ENCODE data around the gene ITGA6.

DNA sequence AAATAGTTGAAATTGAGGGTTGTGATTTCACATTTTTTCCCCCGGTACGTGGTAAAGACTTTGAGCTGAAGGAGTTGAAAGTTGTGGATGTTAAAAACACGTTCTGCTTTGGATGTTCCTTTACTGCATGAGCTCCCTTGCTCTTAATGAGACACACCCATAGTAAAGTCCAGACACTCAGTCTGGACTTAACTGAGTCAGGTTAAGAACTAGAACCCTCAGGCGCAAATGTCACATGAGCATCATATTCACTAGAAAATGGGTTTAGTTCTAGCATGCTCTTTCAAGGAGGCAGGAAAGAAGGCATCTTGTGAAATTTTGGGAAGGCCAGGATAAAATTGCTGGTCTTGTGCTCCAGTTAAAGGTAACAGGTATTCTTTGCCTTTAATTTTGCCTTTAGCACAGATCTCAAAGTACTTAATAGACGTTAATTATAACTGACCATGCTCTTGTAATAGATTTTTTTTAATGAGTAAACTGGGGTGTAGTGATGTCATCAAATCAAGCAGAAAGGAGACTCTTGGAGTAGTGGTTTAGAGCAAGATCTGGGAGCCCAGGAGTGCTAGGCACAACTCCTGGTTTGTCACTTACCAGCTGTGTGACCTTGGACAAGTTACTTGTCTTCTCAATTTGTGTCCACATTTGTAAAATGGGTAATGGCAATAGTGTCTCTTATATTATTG lies 20.6 kb downstream of the ITGA6 start:
- TF ChIP-seq, protein P1, sequence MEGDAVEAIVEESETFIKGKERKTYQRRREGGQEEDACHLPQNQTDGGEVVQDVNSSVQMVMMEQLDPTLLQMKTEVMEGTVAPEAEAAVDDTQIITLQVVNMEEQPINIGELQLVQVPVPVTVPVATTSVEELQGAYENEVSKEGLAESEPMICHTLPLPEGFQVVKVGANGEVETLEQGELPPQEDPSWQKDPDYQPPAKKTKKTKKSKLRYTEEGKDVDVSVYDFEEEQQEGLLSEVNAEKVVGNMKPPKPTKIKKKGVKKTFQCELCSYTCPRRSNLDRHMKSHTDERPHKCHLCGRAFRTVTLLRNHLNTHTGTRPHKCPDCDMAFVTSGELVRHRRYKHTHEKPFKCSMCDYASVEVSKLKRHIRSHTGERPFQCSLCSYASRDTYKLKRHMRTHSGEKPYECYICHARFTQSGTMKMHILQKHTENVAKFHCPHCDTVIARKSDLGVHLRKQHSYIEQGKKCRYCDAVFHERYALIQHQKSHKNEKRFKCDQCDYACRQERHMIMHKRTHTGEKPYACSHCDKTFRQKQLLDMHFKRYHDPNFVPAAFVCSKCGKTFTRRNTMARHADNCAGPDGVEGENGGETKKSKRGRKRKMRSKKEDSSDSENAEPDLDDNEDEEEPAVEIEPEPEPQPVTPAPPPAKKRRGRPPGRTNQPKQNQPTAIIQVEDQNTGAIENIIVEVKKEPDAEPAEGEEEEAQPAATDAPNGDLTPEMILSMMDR (conservative IDR thresholded peaks at IDR 0.05 in 1 of 2, IDR thresholded peaks at IDR 0.05 in 1 of 2; ENCODE audit: extremely low read depth in 1 of 2, insufficient read depth in 1 of 2, low read depth in 1 of 2, low read length in 2 of 2): no peak
- TF ChIP-seq EZH2 (IDR thresholded peaks at IDR 0.05; ENCODE audit: borderline replicate concordance, low read length): no peak
